H9 (cell line): ENCODE data around the gene SYNE3. TPM values are rescaled to one million over a fixed set of nuclear protein-coding genes. Genes with fewer than 3 reads are reported as not detected.
A peak's percentile ranks its signal among the peaks of the same experiment; 100 is the strongest.

Experiments
- DNase-seq: peaks from one replicate; pipeline ENCODE4 v3.0.0-alpha.2; 2017
- H2AFZ ChIP-seq: one replicate; pipeline ENCODE4 v1.6.1; 2013; ENCODE audit warnings: mild to moderate bottlenecking, low read length, control low read depth, moderate library complexity
- H2AK5ac ChIP-seq: 2 replicates; pipeline ENCODE4 v1.6.1; 2013; ENCODE audit warnings: low read length, control low read depth, mixed read lengths; ENCODE audit not compliant: insufficient read length
- H2BK120ac ChIP-seq: one replicate; pipeline ENCODE4 v1.6.1; 2013; ENCODE audit warnings: low read depth, mild to moderate bottlenecking, low read length, control low read depth, inconsistent platforms; ENCODE audit not compliant: poor library complexity, severe bottlenecking
- H2BK12ac ChIP-seq: 2 replicates; pipeline ENCODE4 v1.6.1; 2013; ENCODE audit warnings: low read length, control low read depth, mixed read lengths, low read depth; ENCODE audit not compliant: insufficient read length
- H2BK15ac ChIP-seq: 2 replicates; pipeline ENCODE4 v1.6.1; 2013; ENCODE audit warnings: low read depth, low read length, control low read depth
- H2BK20ac ChIP-seq: one replicate; pipeline ENCODE4 v1.6.1; 2013; ENCODE audit warnings: low read depth, mild to moderate bottlenecking, low read length, control low read depth, inconsistent platforms; ENCODE audit not compliant: poor library complexity, severe bottlenecking
- H2BK5ac ChIP-seq: 2 replicates; pipeline ENCODE4 v1.6.1; 2013; ENCODE audit warnings: low read length, control low read depth, mixed read lengths; ENCODE audit not compliant: insufficient read length
- H3K14ac ChIP-seq: 2 replicates; pipeline ENCODE4 v1.6.1; 2013; ENCODE audit warnings: low read length, control low read depth; ENCODE audit not compliant: insufficient read depth
- H3K18ac ChIP-seq: 2 replicates; pipeline ENCODE4 v1.6.1; 2013; ENCODE audit warnings: low read depth, mild to moderate bottlenecking, mixed read lengths, low read length, control low read depth; ENCODE audit not compliant: insufficient read length
- H3K23ac ChIP-seq: 2 replicates; pipeline ENCODE4 v1.6.1; 2013; ENCODE audit warnings: low read length, control low read depth, mixed read lengths, low read depth; ENCODE audit not compliant: insufficient read length
- H3K23me2 ChIP-seq: 2 replicates; pipeline ENCODE4 v1.6.1; 2013; ENCODE audit warnings: low read depth, mild to moderate bottlenecking, mixed read lengths, low read length, control low read depth; ENCODE audit not compliant: insufficient read length, poor library complexity, severe bottlenecking
- H3K27ac ChIP-seq: 2 replicates; pipeline ENCODE4 v1.5.1; 2013; ENCODE audit warnings: low read length, control low read depth, mixed read lengths, low read depth; ENCODE audit not compliant: insufficient read length
- H3K27me3 ChIP-seq: 2 replicates; pipeline ENCODE4 v1.6.1; 2013; ENCODE audit warnings: low read length, control low read depth, inconsistent platforms; ENCODE audit not compliant: insufficient read depth
- H3K4ac ChIP-seq: 2 replicates; pipeline ENCODE4 v1.6.1; 2013; ENCODE audit warnings: low read depth, mild to moderate bottlenecking, control low read depth, inconsistent platforms, low read length, moderate library complexity
- H3K4me1 ChIP-seq: 2 replicates; pipeline ENCODE4 v1.6.1; 2013; ENCODE audit warnings: low read length, control low read depth, inconsistent platforms; ENCODE audit not compliant: insufficient read depth
- H3K4me2 ChIP-seq: 2 replicates; pipeline ENCODE4 v1.6.1; 2013; ENCODE audit warnings: low read length, control low read depth, mixed read lengths; ENCODE audit not compliant: insufficient read length, insufficient read depth
- H3K56ac ChIP-seq: 2 replicates; pipeline ENCODE4 v1.6.1; 2013; ENCODE audit warnings: low read depth, mild to moderate bottlenecking, mixed read lengths, low read length, control low read depth; ENCODE audit not compliant: insufficient read length
- H3K79me1 ChIP-seq: 2 replicates; pipeline ENCODE4 v1.6.1; 2013; ENCODE audit warnings: low read depth, mild to moderate bottlenecking, moderate library complexity, low read length, control low read depth, inconsistent platforms; ENCODE audit not compliant: insufficient read depth, poor library complexity, severe bottlenecking
- H3K79me2 ChIP-seq: 2 replicates; pipeline ENCODE4 v1.6.1; 2013; ENCODE audit warnings: low read length, control low read depth, inconsistent platforms; ENCODE audit not compliant: insufficient read depth
- H3K9ac ChIP-seq: 2 replicates; pipeline ENCODE4 v1.6.1; 2013; ENCODE audit warnings: low read length, control low read depth, mixed read lengths; ENCODE audit not compliant: insufficient read length; ENCODE audit errors: extremely low read depth
- H3K9me3 ChIP-seq: one replicate; pipeline ENCODE4 v1.6.1; 2013; ENCODE audit warnings: low read depth, low read length, inconsistent platforms; ENCODE audit not compliant: control insufficient read depth
- H3T11ph ChIP-seq: one replicate; pipeline ENCODE4 v1.6.1; 2013; ENCODE audit warnings: mild to moderate bottlenecking, low read length, control low read depth, inconsistent platforms
- H4K20me1 ChIP-seq: one replicate; pipeline ENCODE4 v1.6.1; 2013; ENCODE audit not compliant: control insufficient read depth, insufficient read length, insufficient read depth
- H4K5ac ChIP-seq: 2 replicates; pipeline ENCODE4 v1.6.1; 2013; ENCODE audit warnings: low read depth, mild to moderate bottlenecking, mixed read lengths, low read length, control low read depth; ENCODE audit not compliant: insufficient read length
- H4K8ac ChIP-seq: replicated peaks from 2 replicates; pipeline ENCODE4 v1.6.1; 2013; ENCODE audit warnings: low read length, control low read depth, mixed read lengths, low read depth; ENCODE audit not compliant: insufficient read length
- H4K91ac ChIP-seq: 2 replicates; pipeline ENCODE4 v1.6.1; 2013; ENCODE audit warnings: low read depth, mild to moderate bottlenecking, moderate library complexity, mixed read lengths, low read length, control low read depth; ENCODE audit not compliant: insufficient read length
- H3K27ac Mint-ChIP-seq, 3 experiments: 2 replicates in 2 of 3; 3 replicates in 1 of 3; pipeline ENCODE4 v1.8.0; 2020 to 2021; ENCODE audit warnings: mixed read lengths in 3 of 3, mild to moderate bottlenecking in 1 of 3, moderate library complexity in 1 of 3
- H3K27me3 Mint-ChIP-seq: 2 replicates; pipeline ENCODE4 v1.8.0; 2021; ENCODE audit warnings: low read depth, mild to moderate bottlenecking, moderate library complexity, mixed read lengths
- H3K36me3 Mint-ChIP-seq, 3 experiments: 2 replicates in 2 of 3; 3 replicates in 1 of 3; pipeline ENCODE4 v1.8.0; 2020 to 2021; ENCODE audit warnings: low read depth in 3 of 3, mixed read lengths in 3 of 3; ENCODE audit not compliant: insufficient read depth in 1 of 3
- H3K4me1 Mint-ChIP-seq, 2 experiments: 2 replicates each; pipeline ENCODE4 v1.8.0; 2020; ENCODE audit warnings: mixed read lengths in 2 of 2
- H3K4me3 Mint-ChIP-seq, 2 experiments: 2 replicates in 1 of 2; 3 replicates in 1 of 2; pipeline ENCODE4 v1.8.0; 2020 to 2021; ENCODE audit warnings: mild to moderate bottlenecking in 2 of 2, mixed read lengths in 2 of 2, moderate library complexity in 1 of 2
- H3K9me3 Mint-ChIP-seq, 2 experiments: 2 replicates in 1 of 2; 3 replicates in 1 of 2; pipeline ENCODE4 v1.8.0; 2020; ENCODE audit warnings: mild to moderate bottlenecking in 2 of 2, mixed read lengths in 2 of 2, moderate library complexity in 1 of 2
- CTCF ChIP-seq: fragments of 200-600 bp; sonication (generic); conservative IDR thresholded peaks from 3 replicates; pipeline ENCODE4 v1.8.0; 2021; ENCODE audit warnings: antibody characterized with exemption, mild to moderate bottlenecking
- WGBS: extraction: QIAGEN DNeasy Blood & Tissue Kit; methylation state at CpG from one replicate; pipeline ENCODE4 v1.1.7; 2013; ENCODE audit warnings: missing lambda C conversion rate, low lambda C conversion rate, mixed read lengths; ENCODE audit not compliant: insufficient read length; ENCODE audit errors: extremely low coverage; 5-methylcytosine and 5-hydroxymethylcytosine counted together
- total RNA-seq: library from RNA; stranded (reverse); gene quantifications from 2 replicates; pipeline ENCODE4 v1.2.1, GENCODE V29; 2021

The SYNE3 gene
- total RNA-seq, 1 experiment from 2014 or later: 0.11 TPM

DNA sequence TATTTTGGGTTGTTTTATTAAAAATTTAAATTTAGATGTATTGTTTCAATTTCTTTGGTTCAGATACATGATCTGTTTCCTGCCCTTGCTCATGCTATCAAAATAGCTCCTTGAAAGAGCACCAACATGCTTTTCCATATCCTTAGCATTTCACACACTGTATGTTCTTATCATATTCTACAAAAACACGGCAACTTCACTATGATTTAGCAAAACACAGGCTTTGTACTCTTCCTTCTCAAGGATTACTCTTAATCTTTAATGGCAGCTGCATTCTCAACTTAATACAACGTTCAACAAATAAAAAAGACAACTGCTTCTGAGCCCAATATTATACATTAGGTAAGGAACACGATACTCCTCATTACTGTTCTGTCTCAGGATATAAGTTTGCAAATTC, 15.5 kb upstream of the SYNE3 start:
- H2AK5ac ChIP-seq: no peak overlapping the region
- H3K4me2 ChIP-seq: no peak overlapping the region
- H4K5ac ChIP-seq: no peak overlapping the region
- H3K79me2 ChIP-seq: peaks cover 34% of the 10 kb centered on the region
- H2BK12ac ChIP-seq: no peak overlapping the region
- no peak overlapping the region for H3K14ac ChIP-seq
- H2BK5ac ChIP-seq: no peak overlapping the region
- no peak overlapping the region for H3K9ac ChIP-seq
- H3T11ph ChIP-seq: no peak overlapping the region
- H3K9me3 ChIP-seq: no peaks in the 10 kb centered on the region
- peaks cover 6% of the 10 kb centered on the region for H3K27me3 Mint-ChIP-seq
- H3K9me3 Mint-ChIP-seq: no peaks in the 10 kb centered on the region; a peak in 1 of 5 replicates
- no peak overlapping the region for H3K4ac ChIP-seq
- no peak overlapping the region for H2BK120ac ChIP-seq
- no peak overlapping the region for H4K91ac ChIP-seq
- WGBS: no CpG with 5 or more reads among the region's 3 CpGs
- 0 out of 2 replicates have a peak, but pooled peaks cover 2% of the 10 kb centered on the region for H3K4me1 ChIP-seq
- no peak overlapping the region for H3K23ac ChIP-seq
- H3K18ac ChIP-seq: no peak overlapping the region
- H2BK20ac ChIP-seq: no peak overlapping the region
- 0 out of 7 replicates have a peak overlapping the region, but pooled peaks of 1 of the 3 experiments have one; percentile 4 for H3K27ac Mint-ChIP-seq
- H3K4me1 Mint-ChIP-seq: peaks cover 30 to 35% of the 10 kb centered on the region in 2 experiments
- peaks cover 12 to 22% (median 21%) of the 10 kb centered on the region in 3 experiments; a peak in 6 of 7 replicates for H3K36me3 Mint-ChIP-seq
- H4K8ac ChIP-seq: no peak overlapping the region
- no peak overlapping the region for H2BK15ac ChIP-seq
- no peak for DNase-seq
- TF ChIP-seq CTCF: no peak
- H2AFZ ChIP-seq: no peak overlapping the region
- H3K27me3 ChIP-seq: no peaks in the 10 kb centered on the region
- no peak overlapping the region for H3K56ac ChIP-seq
- peaks cover 4% of the 10 kb centered on the region for H3K79me1 ChIP-seq
- no peaks in the 10 kb centered on the region for H4K20me1 ChIP-seq
- peaks cover 9% of the 10 kb centered on the region for H3K23me2 ChIP-seq
- peak overlapping the region; percentile 95 to 99 for H3K4me3 Mint-ChIP-seq
- no peak overlapping the region for H3K27ac ChIP-seq
